ENCODE data around the gene AKAP8L.
A peak's percentile ranks its signal among the peaks of the same experiment; 100 is the strongest.
"Not testable (repeated sequence)": the region's sequence is repeated elsewhere in the genome, so short reads cannot be mapped to it uniquely, and the experiment has no call there.

Gene AKAP8L

GRCh38 chr19:15354566-15355296, 64.1 kb downstream of the AKAP8L start:
- DNase-seq (ENCODE audit: low read depth): no peak
- TF ChIP-seq CTCF (IDR thresholded peaks at IDR 0.05; ENCODE audit: insufficient read depth, low read depth, low read length, missing control alignments): no peak
- no peak overlapping the region for H3K4me3 ChIP-seq (ENCODE audit: low read length)

- TF ChIP-seq CTCF (IDR thresholded peaks at IDR 0.05; ENCODE audit: insufficient read depth, low read depth, low read length, missing control alignments): no peak
- no peak overlapping the region for H3K4me3 ChIP-seq (ENCODE audit: low read length)
- DNase-seq (ENCODE audit: low read depth): no peak
These were observed 64.9 kb downstream of the AKAP8L start for GRCh38 chr19:15353908-15354307.

GRCh38 chr19:15352535-15352934, 66.3 kb downstream of the AKAP8L start:
- DNase-seq (ENCODE audit: low read depth); H3K4me3 ChIP-seq (ENCODE audit: low read length): not testable (repeated sequence)

- not testable (repeated sequence) for DNase-seq (ENCODE audit: low read depth); H3K4me3 ChIP-seq (ENCODE audit: low read length)
These were observed 77.5 kb downstream of the AKAP8L start for GRCh38 chr19:15341328-15341727.

GRCh38 chr19:15340086-15340485, 78.7 kb downstream of the AKAP8L start:
- H3K4me3 ChIP-seq (ENCODE audit: low read length): no peak overlapping the region
- TF ChIP-seq CTCF (IDR thresholded peaks at IDR 0.05; ENCODE audit: insufficient read depth, low read depth, low read length, missing control alignments): no peak
- no peak for DNase-seq (ENCODE audit: low read depth)

GRCh38 chr19:15337202-15337601, 81.6 kb downstream of the AKAP8L start:
- no peak for DNase-seq (ENCODE audit: low read depth)
- H3K4me3 ChIP-seq (ENCODE audit: low read length): no peak overlapping the region
- TF ChIP-seq CTCF (IDR thresholded peaks at IDR 0.05; ENCODE audit: insufficient read depth, low read depth, low read length, missing control alignments): no peak

- not testable (repeated sequence) for H3K4me3 ChIP-seq (ENCODE audit: low read length); DNase-seq (ENCODE audit: low read depth)
These were observed 82.8 kb downstream of the AKAP8L start for GRCh38 chr19:15335992-15336391.

- TF ChIP-seq CTCF (IDR thresholded peaks at IDR 0.05; ENCODE audit: insufficient read depth, low read depth, low read length, missing control alignments): no peak
- peak; percentile 61 for DNase-seq (ENCODE audit: low read depth)
- H3K4me3 ChIP-seq (ENCODE audit: low read length): peak within 1 kb of the TSS; percentile 95
These were observed 86.3 kb downstream of the AKAP8L start, which contains the start of gene BRD4 for GRCh38 chr19:15332311-15332996. Gene BRD4, minus strand, starts transcription at chr19:15332539. Its CDS starts 59,440 bp downstream, at chr19:15273099.
